HG03354 (cell line): ENCODE data around the gene LOXL1.

Experiments
- ATAC-seq: cut with Tn5 transposase; IDR thresholded peaks from one replicate; pipeline ENCODE4 v1.9.1; 2021; ENCODE audit warnings: mild to moderate bottlenecking; ENCODE audit not compliant: unreplicated experiment, poor library complexity, severe bottlenecking

The LOXL1 gene

GRCh38 chr15:73989001-73989798 is 62.9 kb downstream of the LOXL1 start:
- no peak for ATAC-seq

GRCh38 chr15:73990250-73991005 is 64.2 kb downstream of the LOXL1 start:
- ATAC-seq, result no peak

GRCh38 chr15:73991260-73991659 is 65.0 kb downstream of the LOXL1 start:
- ATAC-seq, result no peak

- peak; percentile 73 for ATAC-seq
Measured at GRCh38 chr15:73991726-73992593, 65.7 kb downstream of the LOXL1 start, which contains the start of gene STOML1. Gene STOML1, minus strand, starts transcription at chr15:73992295. Its CDS starts 72 bp downstream, at chr15:73992223.

GRCh38 chr15:73992594-73992898 is 66.3 kb downstream of the LOXL1 start:
- ATAC-seq, result no peak

- no peak for ATAC-seq
Measured at GRCh38 chr15:73993211-73993994, 67.1 kb downstream of the LOXL1 start.

GRCh38 chr15:73994413-73994883 is 68.2 kb downstream of the LOXL1 start, which contains the start of gene PML:
Gene PML, plus strand, starts transcription at chr15:73994716. Its CDS starts 97 bp downstream, at chr15:73994813.
- ATAC-seq, result peak; percentile 78

GRCh38 chr15:73994912-73995622 is 68.8 kb downstream of the LOXL1 start:
- ATAC-seq, result no peak

- no peak for ATAC-seq
Measured at GRCh38 chr15:73996267-73996666, 70.0 kb downstream of the LOXL1 start.

GRCh38 chr15:73996939-73997338 is 70.7 kb downstream of the LOXL1 start:
- no peak for ATAC-seq

GRCh38 chr15:73997986-73998385 is 71.7 kb downstream of the LOXL1 start:
- ATAC-seq, result no peak
